Tibial nerve (tissue), 4 donors: Measurements from ENCODE around the gene OR10G2. TPM values are rescaled to one million over a fixed set of nuclear protein-coding genes. Genes with fewer than 3 reads are reported as not detected.

Experiments
- DNase-seq, 2 donors: peaks; one replicate each; pipeline ENCODE4 v3.0.0-alpha.2; 2019; ENCODE audit warnings: low spot score in 2 of 2
- H3K27ac ChIP-seq, 4 donors: fragments of 200-600 bp; sonication (generic) in 3 of 4; one replicate each; pipeline ENCODE4 v1.5.1; 2017 to 2019; ENCODE audit warnings: mild to moderate bottlenecking in 1 of 4
- H3K27me3 ChIP-seq, 2 donors: fragments of 200-600 bp; sonication (generic) in 1 of 2; one replicate each; pipeline versions ENCODE4 v1.5.1 to v1.6.0; 2017 to 2019
- H3K36me3 ChIP-seq, 3 donors: fragments of 200-600 bp; sonication (generic); one replicate each; pipeline ENCODE4 v1.5.1; 2018 to 2019
- H3K4me1 ChIP-seq, 4 donors: fragments of 200-600 bp; sonication (generic) in 3 of 4; one replicate each; pipeline ENCODE4 v1.5.1; 2017 to 2019
- H3K4me3 ChIP-seq, 4 donors: fragments of 200-600 bp; sonication (generic) in 3 of 4; one replicate each; pipeline ENCODE4 v1.5.1; 2017 to 2019; ENCODE audit warnings: mild to moderate bottlenecking in 1 of 4, moderate library complexity in 1 of 4
- H3K9me3 ChIP-seq, 4 donors: fragments of 200-600 bp; sonication (generic) in 3 of 4; one replicate each; pipeline ENCODE4 v1.5.1; 2017 to 2019
- CTCF ChIP-seq, 5 experiments: fragments of 200-600 bp in 3 of 5; fragments of 450-650 bp in 2 of 5; sonication (generic) in 3 of 5; IDR thresholded peaks; one replicate each; pipeline ENCODE4 v1.5.1; 2016 to 2019; ENCODE audit warnings: antibody characterized with exemption in 5 of 5, mild to moderate bottlenecking in 3 of 5, moderate library complexity in 2 of 5
- EP300 ChIP-seq, 2 donors: sonication (generic); formaldehyde crosslinking; IDR thresholded peaks; one replicate each; pipeline ENCODE4 v1.6.1; 2017; ENCODE audit warnings: antibody characterized with exemption in 2 of 2, mild to moderate bottlenecking in 1 of 2
- POLR2A ChIP-seq, 2 donors: fragments of 450-650 bp; IDR thresholded peaks; one replicate each; pipeline ENCODE4 v1.6.1; 2017; ENCODE audit warnings: antibody characterized with exemption in 2 of 2, mild to moderate bottlenecking in 2 of 2, moderate library complexity in 2 of 2
- WGBS, 2 donors: methylation state at CpG; one replicate each; pipeline ENCODE4 v1.1.5; 2018; 5-methylcytosine and 5-hydroxymethylcytosine counted together
- total RNA-seq, 4 donors: library from RNA; depleted of rRNA; stranded (reverse); fragments of >200 nt; gene quantifications; one replicate each; pipeline ENCODE4 v1.1.0, GENCODE V29; 2016

The OR10G2 gene
- total RNA-seq, result not detected

GRCh38 chr14:21634840-21635239, at the start of gene OR10G2:
Gene OR10G2, minus strand, starts transcription at chr14:21634940. Its CDS starts 98 bp downstream, at chr14:21634842.
- H3K27me3 ChIP-seq, result no peaks in the 10 kb centered on the region
- no peaks in the 10 kb centered on the region for H3K9me3 ChIP-seq
- 77 to 78% methylated on average over 4 of the region's 4 CpGs for WGBS, 2 donors
- H3K27ac ChIP-seq, result no peak within 1 kb of the TSS
- H3K4me3 ChIP-seq, result no peak within 1 kb of the TSS
- no peak for DNase-seq
- TF ChIP-seq EP300 (IDR thresholded peaks at IDR 0.05), result no peak
- TF ChIP-seq CTCF (IDR thresholded peaks at IDR 0.05), result no peak
- TF ChIP-seq POLR2A (IDR thresholded peaks at IDR 0.05), result no peak
- H3K36me3 ChIP-seq, result no peaks in the 10 kb centered on the region
- no peaks in the 10 kb centered on the region for H3K4me1 ChIP-seq

- Histone ChIP-seq H3K27me3 (no peaks in the 10 kb centered on the region), H3K27ac (no peak overlapping the region), H3K4me3 (no peak overlapping the region), H3K9me3 (peaks cover 0 to 12% (median 0%) of the 10 kb centered on the region in 4 donors), H3K4me1 (no peaks in the 10 kb centered on the region), H3K36me3 (no peaks in the 10 kb centered on the region)
- WGBS, 2 donors, result 83 to 93% methylated on average over 2 of the region's 2 CpGs
- no peak for DNase-seq
- TF ChIP-seq POLR2A (IDR thresholded peaks at IDR 0.05), result no peak
- TF ChIP-seq EP300 (IDR thresholded peaks at IDR 0.05), result no peak
- TF ChIP-seq CTCF (IDR thresholded peaks at IDR 0.05), result no peak
Measured at GRCh38 chr14:21680072-21680471, 45.3 kb upstream of the OR10G2 start.

- no peak for TF ChIP-seq POLR2A (IDR thresholded peaks at IDR 0.05)
- no peak for TF ChIP-seq EP300 (IDR thresholded peaks at IDR 0.05)
- no peak for TF ChIP-seq CTCF (IDR thresholded peaks at IDR 0.05)
- Histone ChIP-seq H3K36me3 (no peaks in the 10 kb centered on the region), H3K4me1 (no peaks in the 10 kb centered on the region), H3K27me3 (no peaks in the 10 kb centered on the region), H3K9me3 (peaks cover 0 to 13% (median 0%) of the 10 kb centered on the region in 4 donors), H3K27ac (no peak overlapping the region), H3K4me3 (no peak overlapping the region)
- DNase-seq, result no peak
- WGBS, 2 donors, result 81 to 86% methylated on average over 4 of the region's 4 CpGs
Measured at GRCh38 chr14:21675566-21675965, 40.8 kb upstream of the OR10G2 start.

GRCh38 chr14:21673718-21674117, 39.0 kb upstream of the OR10G2 start, which contains the start of gene OR4E1:
Gene OR4E1, minus strand, starts transcription at chr14:21673818. Its CDS starts 2,883 bp downstream, at chr14:21670935.
- 91 to 96% methylated on average over 1 of the region's 1 CpG for WGBS, 2 donors
- DNase-seq, result no peak
- no peaks in the 10 kb centered on the region for H3K27me3 ChIP-seq

GRCh38 chr14:21672116-21672515, 37.4 kb upstream of the OR10G2 start:
- no peaks in the 10 kb centered on the region for H3K4me1 ChIP-seq
- H3K4me3 ChIP-seq, result no peak overlapping the region
- H3K27ac ChIP-seq, result no peak overlapping the region
- H3K27me3 ChIP-seq, result no peaks in the 10 kb centered on the region
- WGBS, 2 donors, result 84 to 88% methylated on average over 1 of the region's 1 CpG
- no peaks in the 10 kb centered on the region for H3K36me3 ChIP-seq
- DNase-seq, result no peak
- H3K9me3 ChIP-seq, result peaks cover 0 to 13% (median 0%) of the 10 kb centered on the region in 4 donors
- TF ChIP-seq EP300 (IDR thresholded peaks at IDR 0.05) (no peak), POLR2A (IDR thresholded peaks at IDR 0.05) (no peak), CTCF (IDR thresholded peaks at IDR 0.05) (no peak)

More at GRCh38 chr14:21673718-21674117, 39.0 kb upstream of the OR10G2 start, which contains the start of gene OR4E1:
- H3K27ac ChIP-seq, result no peak within 1 kb of the TSS
- H3K4me1 ChIP-seq, result no peaks in the 10 kb centered on the region
- H3K9me3 ChIP-seq, result peaks cover 0 to 13% (median 0%) of the 10 kb centered on the region in 4 donors
- H3K36me3 ChIP-seq, result no peaks in the 10 kb centered on the region
- no peak within 1 kb of the TSS for H3K4me3 ChIP-seq
- TF ChIP-seq EP300 (IDR thresholded peaks at IDR 0.05), result no peak
- TF ChIP-seq POLR2A (IDR thresholded peaks at IDR 0.05), result no peak
- no peak for TF ChIP-seq CTCF (IDR thresholded peaks at IDR 0.05)
